Raji (cell line): ENCODE results near the gene MAGIX.

Experiments
- POLR2A ChIP-seq: IDR thresholded peaks from 2 replicates; pipeline ENCODE4 v1.6.1; 2011; ENCODE audit warnings: low read depth, low read length, control low read depth; ENCODE audit not compliant: insufficient read depth

The MAGIX gene

DNA sequence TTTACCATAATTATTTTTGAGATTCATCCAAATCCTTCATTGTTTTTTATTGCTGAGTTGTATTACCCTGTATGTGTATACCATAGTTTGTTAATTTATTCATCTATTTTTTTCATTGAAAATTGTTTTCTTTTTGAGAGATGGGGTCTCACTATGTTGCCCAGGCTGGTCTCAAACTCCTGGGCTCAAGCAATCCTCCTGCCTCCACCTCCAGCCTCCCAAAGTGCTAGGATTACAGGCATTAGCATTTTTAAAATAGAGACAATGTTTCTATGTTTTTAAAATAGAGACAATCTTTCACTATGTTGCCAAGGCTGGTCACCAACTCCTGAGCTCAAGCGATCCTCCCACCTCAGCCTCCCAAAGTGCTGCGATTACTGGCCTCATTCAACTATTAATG, 1.6 kb upstream of the MAGIX start:
- no peak for TF ChIP-seq POLR2A

DNA sequence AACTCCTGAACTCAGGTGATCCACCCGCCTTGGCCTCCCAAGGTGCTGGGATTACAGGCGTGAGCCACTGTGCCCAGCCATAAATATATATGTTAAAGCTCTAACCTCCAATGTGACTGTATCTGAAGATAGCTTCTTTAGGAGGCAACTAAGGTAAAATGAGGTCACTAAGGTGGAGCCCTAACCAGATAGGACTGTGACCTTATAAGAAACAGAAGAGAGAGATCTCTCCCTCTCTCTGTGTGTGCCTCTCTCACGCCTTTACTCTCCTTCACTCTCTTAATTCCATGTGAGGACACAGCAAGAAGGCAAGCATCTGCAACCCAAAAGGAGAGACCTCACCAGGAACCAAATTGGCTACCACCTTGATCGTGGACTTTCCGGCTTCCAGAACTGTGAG, 926 bp upstream of the MAGIX start:
- TF ChIP-seq POLR2A = no peak

DNA sequence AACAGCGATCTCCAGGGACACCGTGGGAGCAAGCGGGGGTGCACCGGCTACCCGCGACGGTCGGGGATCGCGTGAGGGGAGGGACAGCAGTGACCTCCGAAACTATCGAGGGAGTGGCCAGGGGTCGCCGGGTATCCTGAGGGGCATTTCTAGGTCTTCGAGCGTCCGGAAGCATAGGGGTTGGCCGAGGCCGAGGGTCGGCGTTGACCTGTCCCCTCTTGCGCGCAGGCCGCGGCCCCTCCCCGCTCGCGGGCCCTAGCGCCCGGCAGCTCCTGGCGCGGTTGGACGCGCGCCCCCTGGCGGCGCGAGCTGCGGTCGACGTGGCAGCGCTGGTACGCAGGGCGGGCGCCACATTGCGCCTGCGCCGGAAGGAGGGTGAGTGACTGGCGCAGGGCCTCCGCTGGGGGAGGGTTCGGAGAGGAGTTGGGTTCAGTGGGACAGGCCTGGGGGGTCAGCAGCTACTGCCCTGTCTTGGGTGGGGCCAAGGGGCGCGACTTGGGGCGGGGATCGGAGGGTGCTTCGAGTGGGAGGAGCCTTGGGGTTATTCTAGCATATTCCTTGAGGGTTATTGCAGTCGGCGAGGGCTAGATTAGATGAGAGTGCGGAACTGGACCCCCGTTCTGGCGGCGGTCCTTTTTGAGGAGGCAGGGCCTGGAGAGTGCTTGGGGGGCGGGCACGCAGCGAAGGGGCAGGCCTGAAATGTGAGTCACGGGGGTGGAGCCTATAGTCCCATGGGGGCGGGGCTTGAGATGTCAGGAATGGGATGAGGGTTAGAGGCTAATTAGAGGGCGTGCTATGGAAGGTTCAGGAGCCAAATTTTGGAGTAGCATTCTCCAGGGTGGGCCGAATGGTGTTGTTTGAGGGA, 1.2 kb downstream of the MAGIX start:
- peak; percentile 32; the same call in 1 of the 2 replicates for TF ChIP-seq POLR2A

DNA sequence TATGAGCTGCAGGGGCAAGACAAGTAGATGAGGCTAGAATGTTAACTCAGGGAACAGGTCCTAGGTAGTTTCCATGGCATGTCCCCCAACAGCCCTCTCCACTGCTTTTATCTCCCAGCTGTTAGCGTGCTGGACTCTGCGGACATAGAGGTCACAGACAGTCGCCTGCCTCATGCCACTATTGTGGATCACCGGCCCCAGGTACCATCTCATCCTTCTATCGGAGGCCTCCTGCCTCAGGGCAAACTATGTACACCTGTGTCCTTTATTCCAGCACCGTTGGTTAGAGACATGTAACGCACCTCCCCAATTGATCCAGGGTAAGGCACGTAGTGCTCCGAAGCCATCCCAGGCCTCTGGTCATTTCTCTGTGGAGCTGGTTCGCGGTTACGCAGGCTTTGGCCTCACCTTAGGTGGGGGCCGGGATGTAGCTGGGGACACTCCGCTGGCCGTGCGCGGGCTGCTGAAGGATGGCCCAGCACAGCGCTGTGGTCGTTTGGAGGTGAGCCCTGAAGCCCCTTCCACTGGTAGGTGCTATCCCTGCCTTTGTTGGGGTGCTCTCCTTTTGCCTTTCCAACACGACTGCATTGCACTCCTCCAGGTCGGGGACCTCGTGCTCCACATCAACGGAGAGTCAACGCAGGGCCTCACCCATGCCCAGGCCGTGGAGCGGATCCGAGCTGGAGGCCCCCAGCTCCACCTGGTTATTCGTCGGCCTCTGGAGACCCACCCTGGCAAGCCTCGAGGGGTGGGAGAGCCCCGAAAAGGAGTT, 2.2 kb downstream of the MAGIX start:
- no peak for TF ChIP-seq POLR2A

DNA sequence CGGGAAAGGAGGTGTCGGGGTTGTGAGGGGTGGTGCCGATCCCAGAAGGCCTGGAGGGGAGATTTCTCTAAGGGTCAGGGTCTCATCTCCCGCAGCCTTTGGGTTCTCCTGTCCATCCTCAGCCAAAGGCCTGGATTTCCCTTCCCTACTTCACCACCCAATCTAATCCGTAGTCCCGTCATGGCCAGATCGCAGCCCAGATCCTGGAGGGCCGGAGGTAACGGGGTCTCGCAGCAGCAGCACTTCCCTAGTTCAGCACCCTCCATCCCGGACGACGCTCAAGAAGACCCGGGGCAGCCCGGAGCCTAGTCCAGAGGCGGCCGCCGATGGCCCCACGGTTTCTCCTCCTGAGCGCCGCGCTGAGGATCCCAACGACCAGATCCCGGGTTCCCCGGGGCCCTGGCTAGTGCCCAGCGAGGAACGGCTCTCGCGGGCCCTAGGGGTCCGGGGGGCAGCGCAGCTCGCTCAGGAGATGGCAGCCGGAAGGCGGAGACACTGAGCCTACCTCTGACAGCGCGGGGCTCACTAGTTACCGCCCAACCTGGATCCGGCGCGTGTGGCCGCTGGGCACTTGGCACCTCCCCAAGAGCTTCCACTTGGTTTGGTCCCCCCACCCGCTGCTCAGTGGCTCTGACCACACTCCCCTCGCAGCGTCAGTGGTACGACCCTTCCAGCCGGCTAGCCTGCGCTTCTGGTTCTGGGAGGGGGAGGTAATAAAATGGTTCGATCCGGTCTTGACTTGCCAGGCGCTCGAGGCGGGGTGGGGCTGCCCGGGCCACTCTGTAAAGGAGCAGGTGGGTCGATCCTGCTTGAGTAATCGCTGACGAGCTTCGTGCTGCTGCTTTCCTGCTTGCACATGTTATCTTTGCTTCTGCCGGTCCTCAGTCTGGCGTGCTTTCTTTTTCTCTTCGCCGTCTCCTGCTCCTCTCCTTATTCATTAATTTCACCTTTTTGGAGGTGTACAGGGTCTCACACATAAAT, 3.6 kb downstream of the MAGIX start:
- no peak for TF ChIP-seq POLR2A

DNA sequence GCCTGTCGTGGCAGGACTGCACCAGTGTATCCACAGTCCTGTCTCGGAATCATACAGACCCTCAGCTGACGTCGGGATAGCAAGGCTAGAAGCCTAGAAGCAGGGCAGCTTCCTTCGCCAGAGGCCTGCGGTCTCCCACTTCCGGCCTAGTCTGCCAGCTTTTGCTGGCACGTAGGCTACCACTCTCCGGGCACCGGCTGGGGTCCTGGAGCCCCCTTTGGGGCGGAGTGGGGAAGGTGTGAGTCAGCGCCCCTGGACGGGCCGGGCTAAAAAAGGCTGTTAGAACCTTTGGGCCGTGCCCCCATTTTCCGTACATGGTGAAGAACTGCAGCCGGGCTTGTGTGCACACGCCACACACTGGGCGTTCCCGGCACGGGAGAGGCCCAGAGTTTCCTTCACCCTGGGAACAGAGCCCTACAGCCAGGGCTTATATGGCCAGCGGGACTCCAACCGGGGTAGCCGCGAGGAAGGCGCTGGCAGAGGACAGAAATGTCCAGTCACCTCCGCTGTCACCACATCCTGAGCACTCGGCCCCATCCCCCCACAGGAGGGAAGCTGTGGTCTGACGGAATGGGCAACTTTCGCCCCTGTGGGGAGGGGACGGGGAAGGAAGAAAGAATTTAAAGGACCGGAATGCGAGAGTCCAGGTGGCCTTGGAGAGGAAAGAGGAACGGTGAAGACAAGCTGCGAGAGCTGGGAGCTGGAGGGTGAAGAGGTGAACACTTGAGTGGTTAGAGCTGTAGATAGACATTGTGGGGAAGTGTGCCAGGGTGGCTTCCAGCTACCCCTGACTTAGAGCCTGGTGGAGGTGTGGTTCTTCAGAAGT, 4.6 kb downstream of the MAGIX start:
- 0 out of 2 replicates have a peak, but pooled peaks have one; percentile 20 for TF ChIP-seq POLR2A

DNA sequence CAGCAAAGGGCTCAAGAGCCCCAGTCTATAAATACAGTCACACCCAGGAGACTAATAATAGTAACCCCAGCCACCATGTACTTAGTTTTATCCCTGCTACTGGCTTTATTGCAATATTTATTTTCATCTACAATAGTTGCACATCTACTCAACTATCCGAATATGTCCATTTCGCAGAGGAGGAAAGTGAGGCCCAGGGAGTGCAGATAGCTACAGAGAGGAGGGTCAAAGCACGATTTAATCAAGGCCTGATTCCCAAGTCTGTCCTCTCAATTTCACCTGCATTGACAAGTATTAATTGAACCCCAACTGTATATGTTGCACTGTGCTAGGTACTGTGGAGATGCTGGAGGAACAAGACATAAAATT, 5.2 kb downstream of the MAGIX start:
- no peak for TF ChIP-seq POLR2A

DNA sequence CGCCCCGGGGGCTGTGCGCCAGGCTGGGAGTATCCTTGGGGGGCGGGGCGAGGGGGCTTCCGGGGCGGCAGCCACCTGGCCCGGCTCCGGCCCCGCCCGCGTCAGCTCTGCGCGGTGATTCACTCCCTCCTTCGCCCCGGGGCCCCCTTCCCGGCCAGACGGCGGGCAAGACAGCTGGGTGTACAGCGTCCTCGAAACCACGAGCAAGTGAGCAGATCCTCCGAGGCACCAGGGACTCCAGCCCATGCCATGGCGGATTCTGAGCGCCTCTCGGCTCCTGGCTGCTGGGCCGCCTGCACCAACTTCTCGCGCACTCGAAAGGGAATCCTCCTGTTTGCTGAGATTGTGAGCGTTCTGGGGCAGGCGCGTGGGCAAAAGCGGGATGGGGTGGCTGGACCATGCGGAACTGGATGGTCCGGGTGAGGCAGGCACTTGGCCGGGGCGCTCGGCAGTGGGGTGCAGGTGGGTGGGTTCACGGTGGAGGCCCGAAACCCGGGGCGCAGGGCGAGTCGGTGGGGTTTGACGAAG, 9.3 kb downstream of the MAGIX start, which contains the start of gene PLP2:
TSS of gene PLP2 (plus strand) at position 147 of the 528 bp plus-strand sequence. CDS start at position 250, 103 bp downstream.
- TF ChIP-seq POLR2A = peak; percentile 48

DNA sequence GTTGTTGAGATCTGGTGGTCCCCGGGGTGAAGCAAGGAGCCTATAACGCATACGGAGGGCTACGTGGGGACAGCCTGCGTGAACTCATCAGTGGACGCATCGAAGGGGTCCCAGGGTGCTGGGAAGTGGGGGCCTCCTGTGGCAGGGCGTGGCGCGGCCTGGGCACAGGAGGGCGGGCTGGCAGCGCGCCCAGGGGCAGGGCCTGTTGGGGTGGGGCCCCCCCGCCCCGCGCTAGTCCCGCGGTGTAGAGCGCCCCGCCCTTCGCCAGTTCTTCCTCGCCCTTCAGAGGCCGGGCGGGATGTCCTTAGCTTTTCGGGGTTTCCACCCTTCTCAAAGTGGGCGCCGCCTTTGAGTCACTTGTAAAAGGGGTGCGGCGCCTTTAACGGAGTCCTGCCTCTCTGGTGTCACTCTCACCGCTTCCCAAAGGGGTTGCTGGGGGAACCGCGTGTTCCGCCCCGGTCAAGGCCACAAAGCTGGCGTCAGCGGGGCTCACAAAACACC, 9.8 kb downstream of the MAGIX start:
- TF ChIP-seq POLR2A = peak; percentile 12; the same call in 1 of the 2 replicates

DNA sequence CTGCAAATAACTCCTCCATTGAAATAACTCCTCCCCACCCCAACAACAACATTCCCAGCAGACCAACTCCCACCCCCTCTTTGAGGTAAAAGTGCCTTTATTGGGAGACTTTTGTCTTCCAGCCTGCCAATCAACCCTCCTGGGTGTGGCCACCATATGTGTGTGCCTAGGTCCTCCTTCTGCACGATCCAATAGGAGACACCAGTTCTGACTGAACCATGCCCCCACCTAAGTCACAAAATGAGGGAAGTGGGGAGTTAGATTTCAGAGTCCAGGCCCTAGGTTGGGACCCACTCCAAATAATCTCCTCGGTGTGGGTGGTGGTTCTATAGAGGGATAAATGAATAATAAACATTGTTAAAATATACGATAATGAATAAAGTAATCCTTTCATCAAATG, 12.2 kb downstream of the MAGIX start:
- no peak for TF ChIP-seq POLR2A

DNA sequence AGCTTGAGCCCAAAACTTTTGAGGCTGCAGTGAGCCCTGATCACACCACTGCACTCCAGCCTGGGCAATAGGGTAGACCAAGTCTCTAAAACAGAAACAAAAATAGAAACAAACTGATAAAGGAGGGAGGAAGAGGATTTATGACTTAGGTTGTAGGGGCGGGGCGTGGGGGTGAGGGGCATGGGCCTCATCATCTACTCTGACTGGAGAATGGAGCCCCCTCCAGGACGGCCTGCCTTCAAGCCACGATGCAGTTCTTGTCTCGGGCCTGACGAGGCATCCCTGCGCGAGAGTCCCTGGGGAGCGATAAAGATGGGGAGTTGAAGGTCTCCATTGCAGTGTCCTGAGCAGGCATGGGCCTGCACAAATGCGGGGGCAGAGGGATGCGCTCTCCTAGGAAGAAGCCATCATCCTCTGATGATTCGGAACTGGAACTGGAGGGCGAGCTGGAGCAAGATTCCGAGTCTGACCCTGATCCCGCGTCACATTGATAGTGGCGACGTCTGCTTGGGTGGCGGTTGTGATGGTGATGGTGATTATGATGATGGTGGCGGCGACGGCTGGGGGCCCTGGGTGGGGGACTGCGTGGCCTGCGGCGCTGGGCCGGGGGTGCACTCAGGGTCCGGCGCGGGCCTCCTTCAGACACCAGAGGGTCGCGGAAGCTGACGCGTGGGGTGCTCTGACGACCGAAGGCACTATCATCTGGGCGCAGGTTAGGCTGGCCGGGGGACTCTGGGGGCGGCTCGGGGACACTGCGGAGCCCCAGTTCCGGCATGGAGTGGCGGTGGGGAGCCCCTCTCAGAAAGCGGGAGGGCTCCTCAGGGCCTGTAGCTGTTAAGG, 13.1 kb downstream of the MAGIX start:
- no peak for TF ChIP-seq POLR2A

DNA sequence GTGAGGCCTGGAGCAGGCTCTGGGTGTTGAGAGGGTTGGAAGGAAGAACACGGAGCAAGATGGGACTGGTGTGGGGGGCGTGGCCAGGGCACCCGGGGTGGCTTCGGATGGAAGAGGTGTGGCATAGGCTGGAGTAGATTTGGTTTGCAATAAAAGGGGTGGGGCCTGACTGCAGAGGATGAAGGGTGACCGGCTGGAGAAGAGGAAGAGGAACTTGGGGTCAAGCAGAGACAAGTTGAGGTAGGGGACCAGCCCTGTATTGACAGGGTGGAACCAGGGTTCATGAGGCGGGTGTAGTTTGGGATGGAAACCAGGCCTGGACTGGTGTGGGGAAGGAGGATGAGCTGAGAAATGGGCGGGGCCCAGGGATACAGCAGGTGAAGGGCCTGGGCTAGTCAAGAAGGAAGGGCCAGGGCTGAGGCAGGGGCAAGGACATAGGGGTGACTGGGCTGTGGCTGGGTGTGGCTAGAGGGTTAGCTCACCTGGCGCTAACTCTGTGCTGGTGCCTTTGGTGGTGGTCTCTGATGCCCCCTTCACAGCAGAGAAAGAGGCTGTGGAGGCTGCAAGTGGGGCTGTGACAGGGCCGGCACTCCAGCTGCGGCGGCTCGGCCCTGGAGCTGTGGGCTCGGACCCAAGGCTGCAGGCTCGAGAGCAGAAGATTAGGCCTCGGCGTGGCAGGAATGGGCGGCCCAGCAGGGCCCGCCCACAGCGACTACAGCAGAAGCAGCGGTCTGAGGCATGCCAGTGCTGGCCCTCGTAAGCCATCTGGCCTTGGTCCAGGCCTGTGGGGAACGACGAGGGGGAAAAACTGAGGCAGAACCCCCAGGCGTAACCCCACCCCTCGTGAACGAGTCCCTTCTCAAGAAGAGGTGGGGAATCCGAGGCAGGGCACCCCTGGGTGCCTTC, 14.1 kb downstream of the MAGIX start:
- TF ChIP-seq POLR2A = no peak

DNA sequence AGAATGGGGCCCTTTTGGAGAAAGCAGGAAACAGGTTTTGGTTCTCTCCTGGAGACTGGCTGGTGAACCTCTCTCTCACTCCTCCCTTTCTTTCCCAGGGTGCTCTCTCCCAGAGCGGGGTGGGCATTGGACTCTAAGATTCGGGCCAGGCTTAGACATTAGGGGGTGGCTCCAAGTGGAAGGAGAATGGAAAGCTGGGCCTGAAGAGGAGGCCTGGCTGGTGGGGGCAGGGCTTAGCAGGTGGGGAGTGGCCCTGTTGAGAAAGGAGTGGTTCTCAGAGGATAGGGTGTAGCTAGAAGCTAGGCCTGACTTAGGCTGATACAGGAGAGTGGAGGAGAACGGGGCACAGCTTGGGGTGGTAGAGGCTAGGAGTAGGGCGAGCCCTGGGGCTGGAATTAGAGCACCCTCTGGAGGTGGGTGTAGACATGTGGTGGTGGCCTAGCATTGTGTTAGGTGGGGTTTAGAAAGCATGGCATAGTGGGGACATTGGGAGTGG, 14.8 kb downstream of the MAGIX start:
- no peak for TF ChIP-seq POLR2A
